VCaP (cell line): Measurements from ENCODE around the gene CAPZB.
A peak's percentile ranks its signal among the peaks of the same experiment; 100 is the strongest.

ENCODE experiments used
- H3K27ac ChIP-seq: fragments of 450-650 bp; 2 replicates; pipeline ENCODE4 v1.5.1; 2017
- CTCF ChIP-seq: fragments of 450-650 bp; conservative IDR thresholded peaks from 2 replicates; pipeline ENCODE4 v1.5.1; 2017; ENCODE audit warnings: mild to moderate bottlenecking, moderate library complexity

The CAPZB gene

GRCh38 chr1:19495000-19495656 lies 9.8 kb upstream of the CAPZB start:
- TF ChIP-seq CTCF: no peak
- H3K27ac ChIP-seq: no peak overlapping the region

GRCh38 chr1:19493547-19493946 lies 8.2 kb upstream of the CAPZB start:
- H3K27ac ChIP-seq: no peak overlapping the region
- no peak for TF ChIP-seq CTCF

GRCh38 chr1:19489996-19490395 lies 4.7 kb upstream of the CAPZB start:
- H3K27ac ChIP-seq: no peak overlapping the region
- TF ChIP-seq CTCF: no peak

DNA sequence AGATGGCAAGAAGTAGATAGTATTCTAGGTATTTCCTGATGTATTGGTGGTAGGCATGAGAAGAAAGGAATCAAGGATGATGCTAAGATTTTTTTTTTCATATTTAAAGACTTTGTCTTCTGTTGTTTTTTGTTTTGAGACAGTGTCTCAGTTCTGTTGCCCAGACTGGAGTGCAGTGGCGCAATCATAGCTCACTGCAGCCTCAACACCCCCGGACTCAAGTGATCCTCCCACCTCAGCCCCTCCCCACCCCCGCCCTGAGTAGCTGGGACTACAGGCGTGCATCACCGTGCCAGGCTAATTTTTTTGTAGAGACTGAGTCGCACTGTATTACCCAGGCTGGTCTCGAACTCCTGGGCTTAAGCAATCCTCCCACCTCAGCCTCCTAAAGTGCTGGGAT lies 2.8 kb upstream of the CAPZB start:
- no peak; the same call in 1 of the 2 replicates for TF ChIP-seq CTCF
- H3K27ac ChIP-seq: no peak overlapping the region

DNA sequence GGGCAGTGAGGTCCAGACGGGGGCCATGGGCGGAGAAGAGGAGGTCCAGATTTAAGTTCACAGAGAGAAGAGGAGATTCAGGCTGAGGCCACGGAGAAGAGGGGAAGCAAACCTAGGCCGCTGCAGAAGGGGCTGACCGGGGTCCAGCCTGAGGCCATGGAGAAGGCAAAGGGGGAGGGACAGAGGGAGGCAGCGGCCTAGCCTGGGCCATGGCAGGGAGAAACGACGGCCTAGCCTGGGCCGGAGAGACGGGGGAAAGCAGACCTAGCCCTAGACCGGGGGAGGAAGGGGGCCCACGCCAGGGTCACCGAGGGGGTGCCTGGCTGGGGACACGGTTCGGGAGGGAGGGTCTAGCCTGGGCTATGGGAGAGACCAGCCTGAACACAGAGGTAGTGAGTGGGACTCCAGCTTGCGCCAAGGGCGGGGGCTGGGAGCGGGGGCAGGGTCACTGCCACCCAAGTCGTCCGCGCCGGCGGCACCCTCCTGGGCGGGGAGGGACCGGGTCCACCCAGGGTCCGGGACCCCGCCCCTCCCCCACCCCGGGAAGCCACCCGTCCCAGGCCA lies 459 bp downstream of the CAPZB start:
- H3K27ac ChIP-seq: peak overlapping the region; percentile 90
- TF ChIP-seq CTCF: no peak

GRCh38 chr1:19484338-19484797 lies 971 bp downstream of the CAPZB start:
- no peak for TF ChIP-seq CTCF
- H3K27ac ChIP-seq: peak overlapping the region; percentile 90

DNA sequence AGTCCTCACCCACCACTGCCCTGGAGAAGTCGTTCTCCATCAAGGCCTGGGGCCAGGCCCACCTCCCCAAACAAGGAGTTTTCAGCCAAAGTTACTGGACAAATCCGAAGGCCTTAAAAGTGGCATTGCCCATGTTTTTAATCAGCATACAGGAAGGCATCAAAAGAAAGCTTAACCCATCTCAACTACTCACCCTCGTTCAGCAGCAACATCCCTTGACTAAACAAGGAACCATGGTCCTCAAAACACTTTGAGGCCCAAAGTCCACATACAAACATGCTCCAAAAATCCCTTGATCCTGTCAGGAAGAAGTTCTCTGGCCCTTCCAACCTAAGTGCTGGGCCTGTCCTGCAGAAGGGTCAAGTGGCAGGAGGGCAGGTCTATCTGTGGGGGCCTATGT lies 1.6 kb downstream of the CAPZB start:
- no peak for TF ChIP-seq CTCF
- peak overlapping the region; percentile 90 for H3K27ac ChIP-seq
